LNCaP clone FGC (cell line): Measurements from ENCODE around the gene GADD45GIP1.

ENCODE experiments used
- DNase-seq: peaks from one replicate; pipeline ENCODE4 v3.0.0-alpha.2; 2011; ENCODE audit warnings: low read depth
- H3K4me3 ChIP-seq: 2 replicates; pipeline ENCODE4 v1.5.1; 2011; ENCODE audit warnings: mild to moderate bottlenecking, low read depth, low read length, control low read depth
- CTCF ChIP-seq: IDR thresholded peaks from 2 replicates; pipeline ENCODE4 v1.5.1; 2012; ENCODE audit warnings: mild to moderate bottlenecking; ENCODE audit not compliant: control insufficient read depth, insufficient read depth; ENCODE audit errors: extremely low read depth

Gene GADD45GIP1

GRCh38 chr19:12939975-12940423, 17.0 kb downstream of the GADD45GIP1 start:
- H3K4me3 ChIP-seq, result peak overlapping the region; percentile 85
- no peak for DNase-seq

DNA sequence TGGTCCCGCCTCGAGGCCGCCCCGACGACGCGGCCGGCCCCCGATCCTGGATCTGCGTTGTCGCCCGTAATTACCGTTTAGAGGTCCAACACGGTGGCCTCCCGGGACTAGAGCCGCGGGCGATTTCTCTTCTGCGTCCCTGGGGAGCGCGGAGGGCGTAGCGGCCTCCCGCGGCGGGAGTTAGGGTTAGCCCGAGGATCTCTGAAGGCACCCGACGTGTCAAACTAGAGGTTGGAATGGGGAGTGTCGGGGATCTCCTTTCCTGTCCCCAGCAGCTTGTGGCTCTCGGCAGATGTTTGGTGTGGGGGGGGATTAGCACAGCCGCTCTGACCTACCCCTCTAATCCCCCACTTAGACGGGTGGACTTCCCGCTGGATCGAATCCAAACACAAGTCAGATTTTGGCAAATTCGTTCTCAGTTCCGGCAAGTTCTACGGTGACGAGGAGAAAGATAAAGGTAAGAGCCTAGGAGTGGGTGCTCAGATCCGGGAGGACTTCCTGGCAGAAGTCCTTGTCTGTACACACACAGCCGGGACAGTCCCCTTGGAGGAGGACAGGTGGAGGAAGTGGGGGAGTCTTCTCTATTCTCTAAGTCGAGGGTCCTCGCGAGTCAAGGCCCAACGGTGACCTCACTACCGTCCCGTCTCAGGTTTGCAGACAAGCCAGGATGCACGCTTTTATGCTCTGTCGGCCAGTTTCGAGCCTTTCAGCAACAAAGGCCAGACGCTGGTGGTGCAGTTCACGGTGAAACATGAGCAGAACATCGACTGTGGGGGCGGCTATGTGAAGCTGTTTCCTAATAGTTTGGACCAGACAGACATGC, 18.0 kb downstream of the GADD45GIP1 start:
- no peak for DNase-seq
- H3K4me3 ChIP-seq, result peak overlapping the region; percentile 85
- no peak for TF ChIP-seq CTCF

More at GRCh38 chr19:12939975-12940423, 17.0 kb downstream of the GADD45GIP1 start:
- TF ChIP-seq CTCF, result no peak

DNA sequence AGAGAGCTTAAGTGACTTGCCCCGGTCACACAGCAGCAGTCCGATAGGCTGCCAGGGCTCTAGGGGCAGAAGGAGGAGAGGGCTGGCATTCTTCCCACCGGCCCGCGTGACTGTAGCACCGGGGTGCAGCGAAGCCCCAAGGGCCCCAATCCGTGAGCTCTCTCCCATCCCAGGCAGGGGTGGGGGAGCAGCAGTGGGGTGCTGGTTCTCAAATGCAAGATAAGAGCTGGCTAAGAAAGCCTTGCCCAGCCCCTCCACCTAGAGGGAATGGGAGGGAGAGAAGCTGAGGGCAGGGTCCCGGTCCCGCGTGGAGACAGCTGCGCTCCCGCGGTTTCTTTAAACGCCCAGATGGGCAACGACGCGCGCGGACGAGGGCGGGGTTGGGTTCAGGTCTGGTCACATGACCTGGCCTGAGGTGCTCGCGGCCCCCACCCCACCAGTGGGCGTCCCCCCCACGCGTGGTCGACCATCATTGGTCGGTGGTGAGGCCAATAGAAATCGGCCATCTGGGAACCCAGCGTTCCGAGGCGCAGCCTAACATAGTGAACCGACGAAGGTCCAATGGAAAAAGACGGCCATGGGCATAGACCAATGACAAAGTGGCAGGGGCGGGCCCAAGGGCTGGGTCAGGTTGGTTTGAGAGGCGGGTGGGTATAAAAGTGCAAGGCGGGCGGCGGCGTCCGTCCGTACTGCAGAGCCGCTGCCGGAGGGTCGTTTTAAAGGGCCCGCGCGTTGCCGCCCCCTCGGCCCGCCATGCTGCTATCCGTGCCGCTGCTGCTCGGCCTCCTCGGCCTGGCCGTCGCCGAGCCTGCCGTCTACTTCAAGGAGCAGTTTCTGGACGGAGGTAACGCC, 18.9 kb downstream of the GADD45GIP1 start, which contains the start of gene CALR:
Gene CALR, plus strand, starts transcription at position 683 of the 852 bp plus-strand sequence. Its CDS starts 71 bp downstream, at position 754.
- no peak for TF ChIP-seq CTCF
- peak within 1 kb of the TSS; percentile 85 for H3K4me3 ChIP-seq
- peak; percentile 99 for DNase-seq

DNA sequence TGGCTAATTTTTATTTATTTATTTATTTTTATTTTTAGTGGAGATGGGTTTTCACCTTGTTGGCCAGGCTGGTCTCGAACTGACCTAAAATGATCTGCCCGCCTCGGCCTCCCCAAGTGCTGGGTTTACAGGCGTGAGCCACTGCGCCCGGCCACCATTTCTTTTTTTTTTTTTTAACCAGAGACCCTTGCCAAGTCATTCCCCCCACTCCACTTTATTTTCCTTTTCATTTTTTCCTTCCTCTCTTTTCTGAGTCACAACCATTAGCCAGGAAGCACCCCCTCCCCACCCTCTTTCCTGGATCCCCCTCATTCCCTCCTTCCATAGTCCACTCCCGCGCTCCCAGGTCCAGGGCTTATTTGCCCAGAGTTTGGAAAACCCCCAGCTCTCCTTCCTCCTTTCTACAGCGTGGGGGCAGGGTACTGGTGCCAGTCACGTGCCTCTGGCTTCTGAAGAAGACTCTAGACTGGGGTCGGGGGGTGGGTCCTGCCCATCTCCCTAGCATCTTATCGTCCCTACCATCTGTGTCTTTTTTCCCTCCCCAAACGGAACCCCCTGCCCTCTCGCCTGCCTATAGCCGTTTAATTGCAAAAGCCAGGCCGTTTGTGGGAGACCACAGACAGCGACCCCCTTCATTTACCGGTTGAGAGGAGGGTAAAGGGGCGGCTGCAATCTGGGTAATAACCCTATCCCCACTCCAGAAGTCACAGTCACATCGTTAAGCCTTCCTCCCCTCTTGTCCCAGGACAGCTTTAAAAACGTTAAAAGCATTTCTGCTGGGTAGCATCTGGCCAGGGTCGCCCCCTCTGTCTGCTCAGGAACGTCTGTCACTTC, 19.7 kb downstream of the GADD45GIP1 start:
- peak overlapping the region; percentile 85 for H3K4me3 ChIP-seq
- DNase-seq, result no peak
- no peak for TF ChIP-seq CTCF

DNA sequence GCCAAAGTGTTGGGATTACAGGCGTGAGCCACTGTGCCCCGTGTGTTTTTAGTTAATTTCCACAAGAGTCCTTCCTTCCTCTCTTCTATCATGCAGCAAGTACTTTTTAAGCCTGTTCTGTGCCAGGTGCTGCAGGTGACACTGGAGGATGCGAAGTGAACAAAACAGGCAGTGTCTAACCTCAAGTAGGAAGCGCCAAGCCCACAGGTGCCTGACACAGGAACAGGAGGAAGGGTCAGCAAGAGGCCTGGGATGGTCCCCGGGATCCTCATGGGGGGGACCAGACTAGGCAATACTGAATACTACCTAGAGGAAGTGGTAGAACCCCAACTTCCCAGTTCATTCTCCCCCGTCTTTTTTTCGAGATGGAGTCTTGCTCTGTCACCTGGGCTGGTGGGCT, 20.4 kb downstream of the GADD45GIP1 start:
- DNase-seq, result no peak
- TF ChIP-seq CTCF, result no peak
- H3K4me3 ChIP-seq, result no peak overlapping the region

GRCh38 chr19:12935071-12935470, 22.0 kb downstream of the GADD45GIP1 start:
- no peak for DNase-seq
- no peak for TF ChIP-seq CTCF
- no peak overlapping the region for H3K4me3 ChIP-seq
